Measurements from ENCODE around the gene SYT12. TPM values are rescaled to one million over a fixed set of nuclear protein-coding genes. Genes with fewer than 3 reads are reported as not detected.

Gene SYT12
- total and polyA plus RNA-seq, 2 of the 8 experiments (the other 6 are each of a cell fraction or from before 2014, with no cell fraction given), result 1.4 to 3.3 TPM

GRCh38 chr11:67057205-67057672 is 34.3 kb downstream of the SYT12 start:
- Histone ChIP-seq H3K14ac (ENCODE audit: insufficient read length) (no peak overlapping the region), H4K20me1 (replicated peaks in 1 of 2; ENCODE audit: control insufficient read depth in 1 of 2, insufficient read depth in 2 of 2, low read length in 2 of 2) (no peaks in the 10 kb centered on the region), H3K56ac (replicated peaks; ENCODE audit: insufficient read length, low read depth, low read length) (no peak overlapping the region), H3K18ac (ENCODE audit: extremely low read depth, low read length) (no peak overlapping the region), H2BK120ac (replicated peaks; ENCODE audit: low read depth, low read length) (no peak overlapping the region), H3K23ac (ENCODE audit: insufficient read length) (no peak overlapping the region), H3K9ac (replicated peaks in 1 of 4; ENCODE audit: extremely low read depth in 1 of 4, low read depth in 3 of 4, low read length in 3 of 4) (no peak overlapping the region; a peak in 2 of 7 replicates), H2AK5ac (ENCODE audit: low read depth, low read length) (0 out of 2 replicates have a peak overlapping the region, but pooled peaks have one; percentile 5), H3K23me2 (ENCODE audit: low read depth, low read length) (peaks cover 6% of the 10 kb centered on the region; the same call in 1 of the 2 replicates), H3K27me3 (replicated peaks in 1 of 4; ENCODE audit: control insufficient read depth in 3 of 4, extremely low read depth in 1 of 4, insufficient read depth in 3 of 4, low read length in 3 of 4) (peaks cover 0 to 13% (median 6%) of the 10 kb centered on the region in 4 experiments; a peak in 5 of 7 replicates), H3K79me1 (ENCODE audit: low read depth, low read length) (no peaks in the 10 kb centered on the region), H4K91ac (replicated peaks; ENCODE audit: insufficient read length, low read length) (peak overlapping the region; percentile 34), H4K8ac (ENCODE audit: extremely low read depth, insufficient read depth, low read length) (no peak overlapping the region; the same call in 1 of the 2 replicates), H4K5ac (ENCODE audit: insufficient read length, low read depth, low read length) (no peak overlapping the region), H3K9me3 (ENCODE audit: insufficient read depth in 2 of 2, low read depth in 1 of 2, low read length in 1 of 2) (no peaks in the 10 kb centered on the region), H3K4me3 (ENCODE audit: extremely low read depth in 1 of 4, insufficient read depth in 2 of 4, low read depth in 3 of 4, low read length in 4 of 4) (peak overlapping the region; percentile 25 to 68 (median 42); a peak in 7 of 8 replicates), H2AFZ (ENCODE audit: low read length) (0 out of 2 replicates have a peak overlapping the region, but pooled peaks have one; percentile 8), H3K36me3 (ENCODE audit: control insufficient read depth in 2 of 4, insufficient read depth in 4 of 4, low read length in 3 of 4) (no peaks in the 10 kb centered on the region), H3K27ac (ENCODE audit: low read depth, low read length) (no peak overlapping the region), H2BK15ac (ENCODE audit: low read length) (0 out of 2 replicates have a peak overlapping the region, but pooled peaks have one; percentile 92), H3K4me2 (ENCODE audit: insufficient read depth in 1 of 2, low read depth in 2 of 2, low read length in 2 of 2) (peak overlapping the region; percentile 63 to 77), H3K4ac (replicated peaks; ENCODE audit: insufficient read length, low read depth, low read length) (no peak overlapping the region), H3K4me1 (replicated peaks in 1 of 4; ENCODE audit: control insufficient read depth in 3 of 4, insufficient read depth in 4 of 4, low read length in 3 of 4) (peaks cover 4 to 25% (median 15%) of the 10 kb centered on the region in 4 experiments), H2BK12ac (ENCODE audit: low read depth, low read length) (peak overlapping the region; percentile 78; the same call in 1 of the 2 replicates), H3K79me2 (ENCODE audit: control insufficient read depth in 1 of 2, insufficient read depth in 2 of 2, low read length in 2 of 2) (no peaks in the 10 kb centered on the region), H2BK5ac (ENCODE audit: low read depth, low read length) (no peak overlapping the region), H2BK20ac (ENCODE audit: low read length) (no peak overlapping the region)
- POLR2A ChIA-PET (ENCODE audit: partially characterized antibody), result interaction anchor here (0.6 to 1.8 kb wide), 7 partner anchors 9 to 290 kb away, joined by 3 to 7 read pairs (median 4); no protein-coding TSS in a partner anchor
- whole genome bisulfite sequencing, 2 experiments (ENCODE audit: extremely low coverage in 1 of 2, insufficient coverage in 1 of 2, insufficient read length in 1 of 2, insufficient replicate concordance in 2 of 2, low coverage in 1 of 2, low lambda C conversion rate in 2 of 2, missing lambda C conversion rate in 1 of 2), result 58% methylated on average over 10 of the region's 10 CpGs; no CpG with 5 or more reads in 1 of the 2 experiments
- CTCF ChIA-PET (ENCODE audit: partially characterized antibody), result interaction anchor here (0.9 to 1.5 kb wide), 3 partner anchors 13 to 36 kb away, joined by 3 read pairs; no protein-coding TSS in a partner anchor
- DNase-seq (ENCODE audit: low read depth in 1 of 2, low spot score in 2 of 2) (no peak), FAIRE-seq (no peak)
- TF ChIP-seq E2F6 (IDR thresholded peaks at IDR 0.05), result peak; percentile 49; the same call in 1 of the 2 replicates
- no peak for TF ChIP-seq USF2 (IDR thresholded peaks at IDR 0.05; ENCODE audit: low read length)
- TF ChIP-seq TAF7 (optimal IDR thresholded peaks at IDR 0.05; ENCODE audit: borderline replicate concordance, low read depth, low read length), result no peak
- TF ChIP-seq MAX (IDR thresholded peaks at IDR 0.05), result peak; percentile 48; the same call in 1 of the 2 replicates
